Endothelial cell of umbilical vein (primary cell): Measurements from ENCODE around the gene PPIP5K1. TPM values are rescaled to one million over a fixed set of nuclear protein-coding genes. Genes with fewer than 3 reads are reported as not detected.

Experiments
- BruUV-seq: library from RNA; stranded (reverse); fragments of 400-500 nt; replicated peaks from 2 replicates; lab custom pipeline; 2021; lab: Mats Ljungman, UMichigan
- CTCF ChIA-PET: fragments of 300-600, 350-600 bp; sonication (Branson Sonifier 250); formaldehyde crosslinking; loops from one replicate; lab custom pipeline; 2021; ENCODE audit warnings: antibody characterized with exemption, inconsistent platforms; lab: Charles Lee
- POLR2A ChIA-PET: fragments of 300-600, 350-600 bp; sonication (Branson Sonifier 250); formaldehyde crosslinking; loops from one replicate; lab custom pipeline; 2021; ENCODE audit warnings: antibody characterized with exemption, inconsistent platforms; lab: Charles Lee
- DNase-seq: peaks from one replicate; pipeline ENCODE4 v3.0.0-alpha.2; 2011; ENCODE audit warnings: low read depth, low spot score
- FAIRE-seq: peaks from 2 replicates; lab custom pipeline; 2011; peaks lifted over from hg19 to GRCh38; lab: Jason Lieb, UNC
- H2AFZ ChIP-seq: 2 replicates; pipeline ENCODE4 v1.6.0; 2012; ENCODE audit warnings: low read depth, low read length, control low read depth, inconsistent platforms
- H3K27ac ChIP-seq: 2 replicates; pipeline ENCODE4 v1.5.1; 2011; ENCODE audit warnings: low read depth, mild to moderate bottlenecking, control low read depth, low read length, moderate library complexity; ENCODE audit not compliant: insufficient read depth
- H3K27me3 ChIP-seq, 2 experiments: 2 replicates each; pipeline versions ENCODE4 v1.6.0 to v1.6.1; 2011; ENCODE audit warnings: low read length in 2 of 2, mixed read lengths in 1 of 2; ENCODE audit not compliant: control insufficient read depth in 2 of 2, insufficient read depth in 2 of 2
- H3K36me3 ChIP-seq, 2 experiments: 2 replicates in 1 of 2; 3 replicates in 1 of 2; pipeline ENCODE4 v1.5.1; 2011; ENCODE audit warnings: low read length in 2 of 2, mild to moderate bottlenecking in 1 of 2, moderate library complexity in 1 of 2; ENCODE audit not compliant: control insufficient read depth in 2 of 2, insufficient read depth in 2 of 2; ENCODE audit errors: extremely low read depth in 1 of 2
- H3K4me1 ChIP-seq: 3 replicates; pipeline ENCODE4 v1.5.1; 2011; ENCODE audit warnings: mild to moderate bottlenecking, low read length; ENCODE audit not compliant: control insufficient read depth, insufficient read depth; ENCODE audit errors: extremely low read depth
- H3K4me2 ChIP-seq: 2 replicates; pipeline ENCODE4 v1.6.1; 2011; ENCODE audit warnings: low read length, control low read depth, mixed read lengths; ENCODE audit not compliant: insufficient read depth
- H3K4me3 ChIP-seq, 3 experiments: fragments of 200-600 bp in 1 of 3; sonication (generic), shearing (Covaris generic) in 1 of 3; replicated peaks in 1 of 3; 2 replicates each; pipeline ENCODE4 v1.5.1; 2011 to 2016; ENCODE audit warnings: control low read depth in 3 of 3, low read length in 3 of 3, mild to moderate bottlenecking in 2 of 3, inconsistent platforms in 1 of 3, low read depth in 1 of 3, moderate library complexity in 1 of 3; ENCODE audit not compliant: insufficient read depth in 1 of 3
- H3K79me2 ChIP-seq: 2 replicates; pipeline ENCODE4 v1.6.0; 2012; ENCODE audit warnings: low read length, inconsistent platforms; ENCODE audit not compliant: control insufficient read depth, insufficient read depth
- H3K9ac ChIP-seq: replicated peaks from 2 replicates; pipeline ENCODE3; 2011; ENCODE audit warnings: low read length, control low read depth; ENCODE audit not compliant: insufficient read depth; ENCODE audit errors: extremely low read depth
- H3K9me1 ChIP-seq: replicated peaks from 3 replicates; pipeline ENCODE4 v1.6.0; 2011; ENCODE audit warnings: mild to moderate bottlenecking, low read length; ENCODE audit not compliant: control insufficient read depth, insufficient read depth; ENCODE audit errors: extremely low read depth
- H3K9me3 ChIP-seq: replicated peaks from 2 replicates; pipeline ENCODE4 v1.5.1; 2012; ENCODE audit warnings: low read length, inconsistent platforms; ENCODE audit not compliant: control insufficient read depth, insufficient read depth
- H4K20me1 ChIP-seq: replicated peaks from 2 replicates; pipeline ENCODE3; 2011; ENCODE audit warnings: mild to moderate bottlenecking, low read length; ENCODE audit not compliant: control insufficient read depth, insufficient read depth; ENCODE audit errors: extremely low read depth
- CTCF ChIP-seq, 2 donors: IDR thresholded peaks; 1 replicate in 1 of 2; 2 replicates in 1 of 2; pipeline ENCODE4 v1.5.1; 2011; ENCODE audit warnings: low read length in 2 of 2, mild to moderate bottlenecking in 2 of 2, moderate library complexity in 2 of 2, control low read depth in 1 of 2, inconsistent platforms in 1 of 2, low read depth in 1 of 2; ENCODE audit not compliant: insufficient read depth in 1 of 2; ENCODE audit errors: extremely low read depth in 1 of 2
- EZH2 ChIP-seq: IDR thresholded peaks from 2 replicates; pipeline ENCODE4 v1.6.1; 2012; ENCODE audit warnings: borderline replicate concordance, low read depth, mild to moderate bottlenecking, moderate library complexity, low read length, inconsistent platforms; ENCODE audit not compliant: severe bottlenecking
- FOS ChIP-seq: IDR thresholded peaks from 2 replicates; pipeline ENCODE4 v1.6.1; 2011; ENCODE audit warnings: mild to moderate bottlenecking, low read length, moderate library complexity, borderline replicate concordance; ENCODE audit not compliant: insufficient read depth
- GATA2 ChIP-seq: IDR thresholded peaks from 2 replicates; pipeline ENCODE4 v1.7.0; 2011; ENCODE audit warnings: low read depth, mild to moderate bottlenecking, moderate library complexity, mixed read lengths, low read length; ENCODE audit not compliant: insufficient read length, insufficient read depth
- JUN ChIP-seq: IDR thresholded peaks from 2 replicates; pipeline ENCODE4 v1.6.1; 2011; ENCODE audit warnings: borderline replicate concordance, low read depth; ENCODE audit not compliant: insufficient read length, insufficient read depth
- MYC ChIP-seq: IDR thresholded peaks from one replicate; pipeline ENCODE4 v1.6.1; 2011; ENCODE audit warnings: mild to moderate bottlenecking, low read depth, low read length
- POLR2A ChIP-seq: IDR thresholded peaks from 2 replicates; pipeline ENCODE4 v1.6.1; 2012; ENCODE audit warnings: low read depth, mild to moderate bottlenecking, control low read depth, low read length
- POLR2AphosphoS5 ChIP-seq: IDR thresholded peaks from 2 replicates; pipeline ENCODE4 v1.6.1; 2012; ENCODE audit warnings: low read depth, mild to moderate bottlenecking, control low read depth, low read length, moderate library complexity; ENCODE audit not compliant: insufficient read depth
- dilution Hi-C: fragments of 300-500 bp; cut with MboI; formaldehyde crosslinking; loops from one replicate; pipeline ENCODE4 v1.15.0; 2019; ENCODE audit warnings: low sequenced_read_pairs; ENCODE audit not compliant: extremely low pct_ligation_motif_present
- intact Hi-C: fragments of 100-400 bp; cut with micrococcal nuclease; formaldehyde crosslinking; loops from one replicate; pipeline ENCODE4 v1.10.0; 2022
- polyA plus RNA-seq, 4 experiments: library from polyadenylated mRNA; depleted of rRNA in 3 of 4; stranded (reverse) in 3 of 4; unstranded in 1 of 4; fragments of >200 nt; gene quantifications; 2 replicates each; pipeline versions ENCODE4 v1.2.1 to v1.2.3, GENCODE V29; 2011 to 2012; ENCODE audit warnings: missing spikeins in 1 of 4
- total RNA-seq: library from RNA; stranded (reverse); gene quantifications from 2 replicates; pipeline ENCODE4 v1.2.3, GENCODE V29; 2021
- TF ChIP-seq, protein P1 (sequence below): IDR thresholded peaks from 2 replicates; pipeline ENCODE4 v1.6.1; 2011; ENCODE audit not compliant: insufficient read depth, insufficient read length

PPIP5K1 gene
- total and polyA plus RNA-seq, 2 donors (not counting 3 experiments of a cell fraction or from before 2014, with no cell fraction given), result 22.2 to 35.3 TPM

DNA sequence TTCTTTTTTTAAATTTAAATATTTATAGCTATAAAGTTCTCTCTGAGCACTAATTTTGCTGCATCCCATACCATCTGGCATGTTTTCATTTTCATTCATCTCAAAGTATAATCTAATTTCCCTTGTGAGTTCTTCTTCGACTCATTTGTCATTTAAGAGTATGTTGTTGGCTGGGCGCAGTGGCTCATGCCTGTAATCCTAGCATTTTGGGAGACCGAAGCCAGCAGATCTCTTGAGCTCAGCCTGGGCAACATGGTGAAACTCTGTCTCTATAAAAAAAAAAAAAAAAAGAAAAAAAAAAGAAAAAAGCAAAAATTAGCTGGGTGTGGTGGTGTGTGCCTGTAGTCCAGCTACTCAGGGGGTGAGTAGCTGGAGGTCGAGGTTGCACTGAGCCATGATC, 37.8 kb downstream of the PPIP5K1 start:
- no peak for TF ChIP-seq CTCF (IDR thresholded peaks at IDR 0.05; ENCODE audit: extremely low read depth in 1 of 2, insufficient read depth in 1 of 2, low read depth in 1 of 2, low read length in 2 of 2)
- TF ChIP-seq POLR2AphosphoS5, result no peak
- no peak for TF ChIP-seq GATA2
- TF ChIP-seq, protein P1, sequence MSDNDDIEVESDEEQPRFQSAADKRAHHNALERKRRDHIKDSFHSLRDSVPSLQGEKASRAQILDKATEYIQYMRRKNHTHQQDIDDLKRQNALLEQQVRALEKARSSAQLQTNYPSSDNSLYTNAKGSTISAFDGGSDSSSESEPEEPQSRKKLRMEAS, result no peak
- TF ChIP-seq MYC, result no peak
- TF ChIP-seq JUN, result no peak
- no peak for TF ChIP-seq EZH2
- no peak for TF ChIP-seq FOS
- no peak for TF ChIP-seq POLR2A
- H3K9me1 ChIP-seq, result no peaks in the 10 kb centered on the region
- H3K27ac ChIP-seq, result no peak overlapping the region
- H3K79me2 ChIP-seq, result no peaks in the 10 kb centered on the region
- no peak overlapping the region for H3K9ac ChIP-seq
- no peaks in the 10 kb centered on the region for H3K36me3 ChIP-seq
- intact Hi-C loops (no loop called here), dilution Hi-C loops (no loop called here)
- H3K27me3 ChIP-seq, result no peaks in the 10 kb centered on the region
- no peak overlapping the region for H3K4me2 ChIP-seq
- no peak for FAIRE-seq
- ChIA-PET CTCF (interaction anchor here (0.5 to 1.1 kb wide), 3 partner anchors 9 to 42 kb away, joined by 3 to 5 read pairs (median 4); no protein-coding TSS in a partner anchor), POLR2A (no interaction called here)
- H3K4me1 ChIP-seq, result no peaks in the 10 kb centered on the region
- no peaks in the 10 kb centered on the region for H4K20me1 ChIP-seq
- no peak overlapping the region for H2AFZ ChIP-seq
- no peak overlapping the region for H3K4me3 ChIP-seq
- H3K9me3 ChIP-seq, result no peaks in the 10 kb centered on the region
- DNase-seq, result no peak
- BruUV-seq, result no TSS peak
